Activated gamma-delta T cell (primary cell): ENCODE measurements around the gene GFRA4.

ENCODE experiments used
- DNase-seq: peaks from one replicate; lab custom pipeline; 2025; lab: John Stamatoyannopoulos, UW

GFRA4 gene

GRCh38 chr20:3694864-3695263, 31.7 kb upstream of the GFRA4 start:
- no peak for DNase-seq

- no peak for DNase-seq
Observed at GRCh38 chr20:3693376-3693775, 30.2 kb upstream of the GFRA4 start.

GRCh38 chr20:3692706-3693294, 29.6 kb upstream of the GFRA4 start:
- no peak for DNase-seq

GRCh38 chr20:3691897-3692296, 28.7 kb upstream of the GFRA4 start:
- DNase-seq: no peak

- DNase-seq: no peak
Observed at GRCh38 chr20:3691306-3691705, 28.1 kb upstream of the GFRA4 start.

- DNase-seq: no peak
Observed at GRCh38 chr20:3690413-3690812, 27.2 kb upstream of the GFRA4 start.

GRCh38 chr20:3689978-3690377, 26.8 kb upstream of the GFRA4 start:
- no peak for DNase-seq

- DNase-seq: no peak
Observed at GRCh38 chr20:3687655-3688054, 24.5 kb upstream of the GFRA4 start.

- DNase-seq: no peak
Observed at GRCh38 chr20:3686867-3687321, 23.7 kb upstream of the GFRA4 start.

- no peak for DNase-seq
Observed at GRCh38 chr20:3686421-3686820, 23.2 kb upstream of the GFRA4 start.

GRCh38 chr20:3685341-3685740, 22.1 kb upstream of the GFRA4 start:
- no peak for DNase-seq

GRCh38 chr20:3681931-3682781, 19.0 kb upstream of the GFRA4 start, which contains the start of gene ADAM33:
ADAM33 (minus strand) TSS chr20:3682010; CDS start chr20:3682004, 6 bp downstream.
- DNase-seq: no peak

- no peak for DNase-seq
Observed at GRCh38 chr20:3681352-3681930, 18.2 kb upstream of the GFRA4 start.

- DNase-seq: no peak
Observed at GRCh38 chr20:3680701-3681351, 17.6 kb upstream of the GFRA4 start.

GRCh38 chr20:3679749-3680700, 16.8 kb upstream of the GFRA4 start:
- no peak for DNase-seq

GRCh38 chr20:3678856-3679720, 15.9 kb upstream of the GFRA4 start:
- no peak for DNase-seq

- no peak for DNase-seq
Observed at GRCh38 chr20:3678198-3678597, 15.0 kb upstream of the GFRA4 start.

GRCh38 chr20:3677733-3678132, 14.5 kb upstream of the GFRA4 start:
- DNase-seq: no peak

GRCh38 chr20:3674995-3675900, 12.0 kb upstream of the GFRA4 start:
- DNase-seq: no peak
